Tibial nerve (tissue), 4 donors: ENCODE measurements around the gene MEPCE.

ENCODE experiments used
- EP300 ChIP-seq, 2 donors: sonication (generic); formaldehyde crosslinking; IDR thresholded peaks; one replicate each; pipeline ENCODE4 v1.6.1; 2017; ENCODE audit warnings: antibody characterized with exemption in 2 of 2, mild to moderate bottlenecking in 1 of 2
- TF ChIP-seq, protein P1 (sequence below), 5 experiments: fragments of 200-600 bp in 3 of 5; fragments of 450-650 bp in 2 of 5; sonication (generic) in 3 of 5; IDR thresholded peaks; one replicate each; pipeline ENCODE4 v1.5.1; 2016 to 2019; ENCODE audit warnings: antibody characterized with exemption in 5 of 5, mild to moderate bottlenecking in 3 of 5, moderate library complexity in 2 of 5

DNA sequence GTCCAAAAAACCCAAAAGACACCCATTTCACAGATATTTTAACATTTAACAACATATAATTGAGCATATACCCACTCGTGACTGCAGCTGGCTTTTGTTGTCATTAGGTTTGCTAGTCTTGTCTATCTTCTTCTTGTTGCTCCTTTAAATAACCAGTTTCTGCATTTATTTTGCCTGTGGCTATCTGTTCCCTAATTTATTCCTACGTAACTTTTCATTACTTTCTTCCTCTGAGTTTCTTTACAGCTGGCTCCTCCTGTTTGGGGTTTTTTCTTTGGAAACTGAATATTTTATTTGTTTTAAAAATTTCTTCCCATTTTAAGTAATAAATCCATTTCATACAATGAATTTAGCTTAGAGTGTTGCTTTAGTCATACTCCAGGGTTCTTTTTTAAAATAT is 41.9 kb upstream of the MEPCE start:
- TF ChIP-seq, protein P1, sequence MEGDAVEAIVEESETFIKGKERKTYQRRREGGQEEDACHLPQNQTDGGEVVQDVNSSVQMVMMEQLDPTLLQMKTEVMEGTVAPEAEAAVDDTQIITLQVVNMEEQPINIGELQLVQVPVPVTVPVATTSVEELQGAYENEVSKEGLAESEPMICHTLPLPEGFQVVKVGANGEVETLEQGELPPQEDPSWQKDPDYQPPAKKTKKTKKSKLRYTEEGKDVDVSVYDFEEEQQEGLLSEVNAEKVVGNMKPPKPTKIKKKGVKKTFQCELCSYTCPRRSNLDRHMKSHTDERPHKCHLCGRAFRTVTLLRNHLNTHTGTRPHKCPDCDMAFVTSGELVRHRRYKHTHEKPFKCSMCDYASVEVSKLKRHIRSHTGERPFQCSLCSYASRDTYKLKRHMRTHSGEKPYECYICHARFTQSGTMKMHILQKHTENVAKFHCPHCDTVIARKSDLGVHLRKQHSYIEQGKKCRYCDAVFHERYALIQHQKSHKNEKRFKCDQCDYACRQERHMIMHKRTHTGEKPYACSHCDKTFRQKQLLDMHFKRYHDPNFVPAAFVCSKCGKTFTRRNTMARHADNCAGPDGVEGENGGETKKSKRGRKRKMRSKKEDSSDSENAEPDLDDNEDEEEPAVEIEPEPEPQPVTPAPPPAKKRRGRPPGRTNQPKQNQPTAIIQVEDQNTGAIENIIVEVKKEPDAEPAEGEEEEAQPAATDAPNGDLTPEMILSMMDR (IDR thresholded peaks at IDR 0.05): no peak
- no peak for TF ChIP-seq EP300 (IDR thresholded peaks at IDR 0.05)
